IPS-18c (cell line): ENCODE measurements around the gene DMPK.
A peak's percentile ranks its signal among the peaks of the same experiment; 100 is the strongest.

Experiments used
- H3K4me3 ChIP-seq: 2 replicates; pipeline ENCODE4 v1.7.0; 2013; ENCODE audit warnings: low read depth, mild to moderate bottlenecking, low read length, moderate library complexity; ENCODE audit not compliant: insufficient read depth
- H3K9me3 ChIP-seq: one replicate; pipeline ENCODE4 v1.6.1; 2013; ENCODE audit warnings: mild to moderate bottlenecking, low read length, moderate library complexity; ENCODE audit not compliant: control insufficient read depth, insufficient read depth

DMPK gene

DNA sequence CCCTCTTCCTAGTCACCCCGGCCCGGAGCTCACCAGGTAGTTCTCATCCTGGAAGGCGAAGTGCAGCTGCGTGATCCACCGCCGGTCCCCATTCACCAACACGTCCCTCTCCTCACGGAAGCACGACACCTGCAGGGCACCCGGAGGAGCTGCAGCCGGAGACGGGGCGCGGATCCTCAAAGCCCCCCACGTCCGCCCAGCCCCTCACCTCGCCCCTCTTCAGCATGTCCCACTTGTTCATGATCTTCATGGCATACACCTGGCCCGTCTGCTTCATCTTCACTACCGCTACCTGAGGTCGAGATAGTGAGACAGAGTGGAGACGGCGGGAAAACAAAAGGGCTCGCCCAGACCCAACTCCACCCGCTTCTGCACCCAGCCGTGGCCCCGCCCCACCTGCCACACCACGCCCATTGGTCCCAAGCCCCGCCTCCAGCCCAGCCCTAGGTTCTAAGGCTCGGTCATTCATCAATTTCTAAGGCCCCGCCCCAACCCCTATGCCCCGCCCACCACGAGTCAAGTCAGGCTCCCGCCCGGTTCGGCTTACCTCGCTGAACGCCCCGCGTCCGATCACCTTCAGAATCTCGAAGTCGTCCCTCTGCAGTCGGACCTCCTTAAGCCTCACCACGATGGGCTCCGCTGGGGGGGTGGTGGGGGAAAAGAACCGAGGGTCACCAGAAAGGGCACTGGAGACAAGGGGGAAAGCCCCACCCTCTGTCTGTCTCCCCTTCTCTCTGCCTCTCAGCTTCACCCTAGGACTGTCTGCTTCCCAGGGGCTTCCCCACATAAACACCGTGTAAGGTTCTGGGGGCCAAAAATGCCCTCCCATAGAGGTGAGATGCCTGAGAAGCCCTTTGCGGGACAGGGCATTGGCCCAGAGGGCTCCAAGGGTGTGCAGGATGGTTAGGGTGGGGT lies 2.8 kb downstream of the DMPK start:
- peak overlapping the region; percentile 48; the same call in 1 of the 2 replicates for H3K4me3 ChIP-seq
- no peaks in the 10 kb centered on the region for H3K9me3 ChIP-seq

DNA sequence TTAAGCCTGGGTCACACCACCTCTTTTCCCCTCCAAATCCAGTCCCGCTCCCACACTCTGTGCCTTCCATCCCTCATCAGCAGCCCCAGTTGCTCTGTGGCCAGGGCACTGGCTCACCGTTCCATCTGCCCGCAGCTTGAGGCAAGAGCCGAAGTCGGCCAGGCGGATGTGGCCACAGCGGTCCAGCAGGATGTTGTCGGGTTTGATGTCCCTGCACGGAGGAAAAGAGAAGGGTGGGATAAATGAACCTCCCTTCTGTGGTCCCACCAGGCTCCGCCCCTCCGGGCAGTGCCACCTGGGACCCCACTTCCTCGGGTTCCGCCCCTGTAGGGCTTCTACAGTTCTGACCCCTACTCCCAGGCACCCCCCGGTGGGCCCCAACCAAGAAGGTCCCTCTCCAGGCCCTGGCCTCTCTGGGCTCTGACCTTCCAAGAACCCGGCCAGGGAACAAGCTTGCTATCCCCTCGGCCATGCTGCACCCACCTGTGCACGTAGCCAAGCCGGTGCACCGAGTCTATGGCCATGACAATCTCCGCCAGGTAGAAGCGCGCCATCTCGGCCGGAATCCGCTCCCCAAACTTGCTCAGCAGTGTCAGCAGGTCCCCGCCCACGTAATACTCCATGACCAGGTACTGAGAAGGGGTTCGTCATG lies 4.2 kb downstream of the DMPK start:
- Histone ChIP-seq H3K4me3 (no peak overlapping the region), H3K9me3 (no peaks in the 10 kb centered on the region)

DNA sequence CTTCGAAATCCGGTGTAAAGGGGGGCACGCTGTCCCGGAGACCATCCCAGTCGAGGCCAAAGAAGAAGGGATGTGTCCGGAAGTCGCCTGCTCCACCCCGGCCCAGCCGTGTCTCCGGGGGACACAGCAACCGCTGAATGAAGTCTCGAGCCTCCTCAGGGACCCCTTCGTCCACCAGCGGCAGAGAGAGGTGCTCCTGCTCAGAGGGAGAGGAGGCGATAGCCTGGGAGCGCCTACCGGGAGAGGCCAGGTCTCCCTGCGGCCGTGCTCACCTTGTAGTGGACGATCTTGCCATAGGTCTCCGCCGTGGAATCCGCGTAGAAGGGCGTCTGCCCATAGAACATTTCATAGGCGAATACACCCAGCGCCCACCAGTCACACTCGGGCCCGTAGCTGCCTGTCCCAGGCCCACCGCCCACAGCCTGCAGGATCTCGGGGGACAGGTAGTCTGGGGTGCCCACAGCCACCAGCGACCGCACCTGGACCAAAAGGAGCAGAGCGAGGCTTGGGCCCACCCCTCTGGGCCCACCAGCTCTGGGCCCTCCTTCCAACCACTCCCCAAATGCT lies 4.8 kb downstream of the DMPK start:
- H3K4me3 ChIP-seq, result no peak overlapping the region
- H3K9me3 ChIP-seq, result no peaks in the 10 kb centered on the region

DNA sequence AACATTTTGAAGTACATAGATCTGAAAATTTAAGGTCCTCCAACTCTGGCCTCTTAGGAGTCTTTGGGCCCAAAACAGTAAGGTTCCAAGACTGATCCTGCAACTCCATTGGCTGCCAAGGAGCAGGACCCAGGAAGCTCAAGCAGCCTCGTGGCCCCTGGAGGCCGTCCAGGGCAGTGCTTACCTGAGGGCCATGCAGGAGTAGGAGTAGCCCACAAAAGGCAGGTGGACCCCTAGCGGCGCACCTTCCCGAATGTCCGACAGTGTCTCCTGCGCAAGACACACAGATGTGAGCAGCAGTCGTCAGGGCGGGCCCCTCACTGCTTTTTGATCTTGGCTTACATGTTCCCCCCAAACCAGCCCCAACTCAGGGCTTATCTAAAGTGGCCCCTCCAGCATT lies 7.5 kb downstream of the DMPK start:
- no peak overlapping the region for H3K4me3 ChIP-seq
- H3K9me3 ChIP-seq, result peaks cover 2% of the 10 kb centered on the region

DNA sequence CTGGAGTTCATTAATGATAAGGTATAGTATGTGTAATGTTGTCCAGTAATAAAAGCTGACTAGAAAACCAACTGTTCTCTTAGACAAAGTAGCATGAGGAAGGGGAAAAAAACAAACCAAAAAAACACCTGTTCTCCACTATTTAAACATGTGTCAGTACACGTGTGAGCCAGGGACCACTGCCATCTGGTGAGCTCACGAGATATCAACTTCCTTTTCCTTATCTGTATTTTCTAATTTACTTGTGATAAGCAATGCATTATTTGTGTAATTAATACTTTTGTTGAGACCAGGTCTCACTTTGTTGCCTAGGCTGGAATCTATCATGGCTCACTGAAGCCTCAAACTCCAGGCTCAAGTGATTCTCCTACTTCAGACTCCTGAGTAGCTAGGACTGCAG lies 8.9 kb downstream of the DMPK start:
- Histone ChIP-seq H3K9me3 (peaks cover 2% of the 10 kb centered on the region), H3K4me3 (no peak overlapping the region)

DNA sequence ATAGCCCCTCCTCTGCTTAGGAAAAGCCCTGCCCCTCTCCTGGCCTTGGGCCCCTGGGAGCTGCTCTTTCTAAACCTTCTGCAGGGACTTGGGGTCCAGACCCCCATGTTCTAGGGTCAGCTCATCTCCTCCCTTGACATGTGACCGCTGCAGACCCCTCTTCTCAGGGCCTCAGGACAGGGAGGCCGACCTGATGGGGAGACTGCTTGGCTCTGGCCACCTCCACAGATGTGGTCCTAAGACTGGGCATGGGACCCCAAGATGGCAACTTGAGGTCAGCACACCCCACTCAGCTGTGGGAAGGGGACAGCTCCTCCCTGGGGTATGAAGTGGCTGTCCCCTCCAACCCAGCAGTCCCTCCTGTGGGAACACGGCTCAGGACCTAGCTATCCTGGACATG lies 9.4 kb downstream of the DMPK start:
- no peak overlapping the region for H3K4me3 ChIP-seq
- peaks cover 2% of the 10 kb centered on the region for H3K9me3 ChIP-seq

DNA sequence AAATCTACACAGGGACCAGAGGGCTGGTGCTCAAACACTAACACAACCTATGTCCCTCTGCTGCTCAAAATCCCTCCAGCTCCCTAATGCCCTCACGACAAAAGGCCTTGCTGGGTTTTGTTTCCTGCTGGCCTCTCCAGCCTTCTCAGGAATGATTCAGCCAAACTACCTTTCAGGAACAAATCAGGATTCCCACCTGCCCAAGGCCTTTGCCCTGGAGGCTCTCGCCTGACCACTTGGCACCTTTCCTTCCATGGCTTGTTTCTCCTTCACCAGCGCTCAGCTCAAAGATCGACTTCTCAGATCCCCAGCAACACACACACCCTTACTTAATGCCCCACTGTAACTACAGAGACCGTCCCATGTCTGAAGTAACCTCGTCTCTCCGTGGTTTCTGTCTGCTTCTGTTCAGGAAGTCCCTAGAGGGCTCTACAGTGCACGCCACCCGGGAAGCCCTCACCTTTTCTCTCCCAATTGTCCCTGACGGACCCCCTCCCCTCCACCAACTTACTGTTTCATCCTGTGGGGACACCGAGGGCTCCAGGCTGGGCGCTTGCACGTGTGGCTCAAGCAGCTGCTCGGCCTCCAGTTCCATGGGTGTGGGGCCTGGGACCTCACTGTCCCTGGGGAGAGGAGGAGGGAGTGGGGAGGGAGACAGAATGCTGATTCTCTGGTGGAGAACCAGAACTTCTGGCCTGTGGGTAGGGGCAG lies 10.0 kb downstream of the DMPK start:
- H3K4me3 ChIP-seq, result no peak overlapping the region; the same call in 1 of the 2 replicates
- H3K9me3 ChIP-seq, result peaks cover 2% of the 10 kb centered on the region

DNA sequence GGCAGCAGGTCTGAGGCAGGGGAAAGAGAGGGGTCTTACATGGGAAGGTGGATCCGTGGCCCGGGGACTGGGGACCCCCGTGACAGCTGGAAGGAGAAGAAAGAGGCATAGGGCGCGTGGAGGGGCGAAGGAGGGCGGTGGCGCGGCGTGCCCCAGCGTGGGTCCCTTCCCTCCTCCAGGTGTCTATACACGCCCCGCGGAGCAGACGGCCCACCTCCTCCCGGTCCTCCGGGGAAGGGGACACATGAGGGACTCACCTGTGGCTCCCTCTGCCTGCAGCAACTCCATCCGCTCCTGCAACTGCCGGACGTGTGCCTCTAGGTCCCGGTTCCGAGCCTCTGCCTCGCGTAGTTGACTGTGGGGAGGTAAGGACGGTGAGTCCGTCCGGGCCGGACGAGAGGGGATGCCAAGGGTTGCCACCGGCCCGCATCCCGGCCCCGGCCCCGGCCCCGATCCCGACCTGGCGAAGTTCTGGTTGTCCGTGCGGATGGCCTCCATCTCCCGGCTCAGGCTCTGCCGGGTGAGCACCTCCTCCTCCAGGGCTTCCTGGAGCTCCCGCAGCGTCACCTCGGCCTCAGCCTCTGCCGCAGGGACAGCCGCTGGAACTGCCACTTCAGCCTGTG lies 10.9 kb downstream of the DMPK start:
- Histone ChIP-seq H3K9me3 (peaks cover 2% of the 10 kb centered on the region), H3K4me3 (peak overlapping the region; percentile 75; the same call in 1 of the 2 replicates)

DNA sequence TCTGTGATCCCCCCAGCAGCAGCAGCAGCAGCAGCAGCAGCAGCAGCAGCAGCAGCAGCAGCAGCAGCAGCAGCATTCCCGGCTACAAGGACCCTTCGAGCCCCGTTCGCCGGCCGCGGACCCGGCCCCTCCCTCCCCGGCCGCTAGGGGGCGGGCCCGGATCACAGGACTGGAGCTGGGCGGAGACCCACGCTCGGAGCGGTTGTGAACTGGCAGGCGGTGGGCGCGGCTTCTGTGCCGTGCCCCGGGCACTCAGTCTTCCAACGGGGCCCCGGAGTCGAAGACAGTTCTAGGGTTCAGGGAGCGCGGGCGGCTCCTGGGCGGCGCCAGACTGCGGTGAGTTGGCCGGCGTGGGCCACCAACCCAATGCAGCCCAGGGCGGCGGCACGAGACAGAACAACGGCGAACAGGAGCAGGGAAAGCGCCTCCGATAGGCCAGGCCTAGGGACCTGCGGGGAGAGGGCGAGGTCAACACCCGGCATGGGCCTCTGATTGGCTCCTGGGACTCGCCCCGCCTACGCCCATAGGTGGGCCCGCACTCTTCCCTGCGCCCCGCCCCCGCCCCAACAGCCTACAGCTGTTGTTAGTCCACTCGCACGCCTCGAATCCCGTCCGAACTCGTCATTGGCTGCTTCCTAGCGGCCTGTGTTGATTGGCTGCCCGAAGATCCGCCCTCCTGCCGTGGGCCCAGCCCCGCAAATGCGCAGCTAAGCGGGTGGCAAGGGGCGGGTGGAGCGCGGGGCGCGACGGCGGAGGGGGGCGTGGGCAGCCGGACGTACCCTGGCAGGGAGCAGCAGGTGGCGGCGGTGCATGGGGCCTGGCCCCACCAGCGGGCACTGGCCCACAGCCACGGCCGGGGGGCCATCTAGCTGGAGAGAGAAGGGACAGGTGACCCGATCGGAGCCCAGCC lies 11.8 kb downstream of the DMPK start:
- Histone ChIP-seq H3K4me3 (peak overlapping the region; percentile 75), H3K9me3 (peaks cover 2% of the 10 kb centered on the region)

DNA sequence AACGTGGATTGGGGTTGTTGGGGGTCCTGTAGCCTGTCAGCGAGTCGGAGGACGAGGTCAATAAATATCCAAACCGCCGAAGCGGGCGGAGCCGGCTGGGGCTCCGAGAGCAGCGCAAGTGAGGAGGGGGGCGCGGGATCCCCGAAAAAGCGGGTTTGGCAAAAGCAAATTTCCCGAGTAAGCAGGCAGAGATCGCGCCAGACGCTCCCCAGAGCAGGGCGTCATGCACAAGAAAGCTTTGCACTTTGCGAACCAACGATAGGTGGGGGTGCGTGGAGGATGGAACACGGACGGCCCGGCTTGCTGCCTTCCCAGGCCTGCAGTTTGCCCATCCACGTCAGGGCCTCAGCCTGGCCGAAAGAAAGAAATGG lies 12.5 kb downstream of the DMPK start:
- Histone ChIP-seq H3K9me3 (peaks cover 2% of the 10 kb centered on the region), H3K4me3 (peak overlapping the region; percentile 75)

DNA sequence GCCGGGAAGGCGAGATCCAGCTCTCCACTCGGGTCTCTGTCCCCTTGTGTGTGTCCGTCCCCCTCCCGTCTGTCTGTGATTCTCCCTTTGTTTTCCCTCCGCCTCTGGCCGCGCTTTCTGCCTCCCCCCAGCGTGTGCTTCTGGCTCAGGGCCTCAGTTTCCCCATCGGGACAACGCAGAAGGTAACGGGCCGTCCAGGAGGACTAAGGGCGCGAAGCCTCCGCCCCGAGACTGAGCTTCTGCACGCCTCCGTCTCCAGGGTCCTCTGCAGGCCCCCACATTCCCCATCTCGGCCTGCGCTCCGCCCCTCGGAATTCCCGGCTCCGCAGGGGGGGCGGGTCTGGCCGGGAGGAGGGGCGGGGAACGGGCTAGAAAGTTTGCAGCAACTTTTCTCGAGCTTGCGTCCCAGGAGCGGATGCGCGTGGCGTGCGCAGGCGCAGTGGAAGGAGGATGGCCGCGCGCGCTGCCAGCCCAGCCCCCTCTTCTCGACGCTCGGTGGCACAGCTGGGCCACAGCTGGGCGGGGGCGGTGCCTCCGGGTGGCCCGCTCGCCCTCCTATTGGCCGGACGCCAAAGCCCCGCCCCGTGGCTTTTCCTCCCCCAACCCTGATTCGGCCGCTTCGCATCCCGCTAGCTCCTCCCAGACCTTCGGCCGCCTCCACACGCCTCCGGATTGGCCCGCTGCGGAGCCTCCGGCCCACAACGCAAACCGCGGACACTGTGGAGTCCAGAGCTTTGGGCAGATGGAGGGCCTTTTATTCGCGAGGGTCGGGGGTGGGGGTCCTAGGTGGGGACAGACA lies 13.1 kb downstream of the DMPK start, which contains the start of gene SIX5:
TSS of gene SIX5 (minus strand) at position 269 of the 799 bp plus-strand sequence. CDS start 408 bp downstream, outside the sequence.
- peaks cover 2% of the 10 kb centered on the region for H3K9me3 ChIP-seq
- H3K4me3 ChIP-seq, result peak within 1 kb of the TSS; percentile 91

DNA sequence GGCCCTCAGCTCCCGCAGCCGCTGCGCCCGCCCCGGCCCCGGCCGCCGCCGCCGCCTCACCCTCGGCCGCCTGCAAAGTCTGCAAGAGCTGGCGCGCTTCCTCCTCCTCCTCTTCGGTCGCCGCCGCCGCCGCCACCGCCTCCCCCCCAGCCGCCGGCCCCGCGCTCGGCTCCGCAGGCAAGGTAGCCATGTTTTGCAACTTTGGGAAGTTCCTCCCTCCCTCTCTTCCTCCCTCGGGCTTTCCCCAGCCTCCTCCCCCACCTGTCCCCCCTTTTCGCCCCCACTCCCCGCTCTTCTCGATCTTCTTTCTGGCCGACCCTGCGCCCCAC lies 13.7 kb downstream of the DMPK start:
- Histone ChIP-seq H3K9me3 (peaks cover 2% of the 10 kb centered on the region), H3K4me3 (peak overlapping the region; percentile 91)

DNA sequence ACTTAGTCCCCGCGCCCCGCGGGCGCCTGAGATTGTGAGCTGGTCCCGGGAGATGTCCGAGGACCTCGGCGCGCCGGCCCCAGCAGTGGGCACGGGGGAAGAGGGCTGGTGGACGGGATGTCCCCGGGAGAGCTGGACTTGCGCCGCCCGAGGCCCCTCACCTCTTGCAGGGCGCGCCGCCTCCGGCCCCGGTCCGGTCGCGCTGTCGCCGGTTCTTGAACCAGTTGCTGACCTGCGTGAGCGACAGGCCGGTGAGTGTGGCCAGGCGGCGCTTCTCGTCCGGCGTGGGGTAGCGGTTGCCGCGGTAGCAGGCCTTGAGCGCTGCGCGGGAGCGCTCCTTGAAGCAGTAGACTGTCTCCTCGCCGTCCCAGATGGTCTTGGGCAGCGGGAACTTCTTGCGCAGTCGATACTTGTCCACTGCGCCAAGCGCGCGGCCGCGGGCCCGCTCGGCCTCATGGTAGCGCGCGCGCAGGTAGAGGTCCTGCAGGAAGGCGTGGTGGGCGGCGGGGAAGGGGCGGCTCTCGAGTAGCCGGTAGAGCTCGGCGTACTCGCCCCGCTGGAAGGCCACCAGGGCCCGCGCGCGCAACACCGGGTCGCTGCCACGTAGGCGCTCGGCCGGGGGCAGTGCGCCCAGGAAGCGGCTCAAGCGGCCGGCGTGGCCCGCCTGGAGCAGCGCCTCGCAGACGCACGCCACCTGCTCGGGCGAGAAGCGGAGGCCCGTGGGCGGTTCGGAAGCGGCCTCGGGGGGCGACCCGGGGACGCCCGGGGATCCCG lies 14.2 kb downstream of the DMPK start:
- H3K9me3 ChIP-seq, result peaks cover 2% of the 10 kb centered on the region
- peak overlapping the region; percentile 91 for H3K4me3 ChIP-seq

DNA sequence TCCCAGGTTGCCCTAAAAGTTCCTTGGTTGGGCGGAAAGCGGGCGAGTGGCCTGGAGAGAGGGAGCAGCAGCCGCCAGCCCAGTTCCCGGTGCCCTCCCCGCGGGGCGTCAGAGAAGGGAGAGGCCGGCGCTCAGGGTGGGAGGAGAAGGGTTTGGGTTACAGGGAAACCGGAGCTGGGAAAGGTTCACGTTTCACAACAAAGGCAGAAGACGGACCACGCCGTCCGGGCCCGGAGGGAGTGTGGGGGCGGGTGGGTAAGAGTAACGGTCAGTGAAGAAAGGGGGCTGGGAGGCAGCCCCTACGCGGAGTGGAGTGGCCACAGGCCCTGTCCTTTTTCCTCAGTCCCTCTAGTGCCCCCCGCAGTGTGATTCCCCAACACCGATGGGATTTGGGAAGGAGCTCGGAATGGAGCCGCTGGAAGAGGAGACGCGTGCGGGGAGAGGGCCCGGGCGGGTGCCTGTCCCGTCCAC lies 14.8 kb downstream of the DMPK start:
- Histone ChIP-seq H3K9me3 (peaks cover 2% of the 10 kb centered on the region), H3K4me3 (peak overlapping the region; percentile 91)

DNA sequence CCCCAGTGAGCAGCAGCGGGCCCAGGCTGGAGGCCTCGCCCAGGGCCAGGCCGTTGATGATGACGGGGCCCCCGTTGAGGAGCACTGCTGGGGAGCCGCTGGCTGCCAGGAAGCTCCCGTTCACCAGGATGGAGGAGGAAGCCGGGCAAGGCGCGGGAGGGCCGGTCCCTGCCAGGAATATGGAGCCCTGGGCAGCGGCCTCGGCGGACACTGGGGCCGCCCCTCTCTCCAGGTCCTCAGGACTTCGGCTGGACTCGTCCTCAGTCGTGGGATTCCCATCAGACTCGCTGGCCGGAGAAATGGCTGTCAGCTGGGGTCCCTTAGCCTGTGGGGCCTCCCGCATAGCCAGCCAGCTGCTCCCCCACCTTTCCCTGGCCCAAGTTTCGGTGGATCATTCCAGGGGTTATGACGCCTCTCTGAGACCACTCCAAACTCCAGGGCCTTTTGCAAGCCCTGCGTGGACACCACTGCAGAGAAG lies 15.4 kb downstream of the DMPK start:
- H3K9me3 ChIP-seq, result peaks cover 2% of the 10 kb centered on the region
- H3K4me3 ChIP-seq, result peak overlapping the region; percentile 91
